ENCODE measurements around the gene CHN2.
"Not testable (repeated sequence)": the region's sequence is repeated elsewhere in the genome, so short reads cannot be mapped to it uniquely, and the experiment has no call there.

CHN2 gene

GRCh38 chr7:29516491-29516890, 321.9 kb downstream of the CHN2 start:
- DNase-seq: no peak

GRCh38 chr7:29518616-29519015, 324.0 kb downstream of the CHN2 start:
- DNase-seq: no peak

DNA sequence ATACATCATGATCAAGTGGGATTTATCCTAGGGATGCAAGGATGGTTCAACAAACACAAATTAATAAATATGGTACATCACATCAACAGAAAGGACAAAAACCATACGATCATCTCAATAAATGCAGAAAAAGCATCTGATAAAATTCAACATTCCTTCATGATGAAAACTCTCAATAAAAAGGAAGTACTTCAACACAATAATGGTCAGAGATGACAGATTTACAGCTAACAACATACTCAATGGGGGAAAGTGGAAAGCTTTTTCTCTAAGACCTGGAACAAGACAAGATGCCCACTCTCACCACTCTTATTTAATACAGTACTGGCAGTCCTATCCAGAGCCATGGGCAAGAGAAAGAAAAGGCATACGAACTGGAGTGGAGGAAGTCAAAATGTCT, 329.2 kb downstream of the CHN2 start:
- no peak for DNase-seq

DNA sequence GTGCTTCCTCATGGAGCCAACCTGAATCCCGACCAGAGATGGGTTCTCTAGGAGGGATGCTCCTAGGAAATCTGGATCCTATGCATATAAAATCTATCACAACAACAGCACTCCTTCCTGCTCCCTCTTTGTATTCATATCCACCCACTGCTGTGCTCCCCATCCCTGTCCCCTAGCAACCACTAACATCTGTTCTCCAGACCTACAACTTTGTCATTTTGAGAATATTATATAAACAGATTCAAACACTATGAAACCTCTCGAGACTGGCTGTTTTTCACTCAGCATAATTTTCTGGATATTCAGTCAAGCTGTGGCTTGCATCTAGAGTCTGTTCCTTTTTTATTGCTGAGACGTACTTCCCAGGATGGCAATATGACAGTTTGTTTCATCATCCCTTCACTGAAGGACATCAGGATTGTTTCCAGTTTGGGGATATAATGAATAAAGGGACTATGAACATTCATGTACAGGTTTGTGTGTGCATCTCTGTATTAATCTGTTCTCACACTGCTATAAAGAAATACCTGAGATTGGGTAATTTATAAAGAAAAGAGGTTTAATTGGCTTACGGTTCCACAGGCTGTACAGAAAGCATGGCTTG, 333.0 kb downstream of the CHN2 start:
- DNase-seq: no peak

DNA sequence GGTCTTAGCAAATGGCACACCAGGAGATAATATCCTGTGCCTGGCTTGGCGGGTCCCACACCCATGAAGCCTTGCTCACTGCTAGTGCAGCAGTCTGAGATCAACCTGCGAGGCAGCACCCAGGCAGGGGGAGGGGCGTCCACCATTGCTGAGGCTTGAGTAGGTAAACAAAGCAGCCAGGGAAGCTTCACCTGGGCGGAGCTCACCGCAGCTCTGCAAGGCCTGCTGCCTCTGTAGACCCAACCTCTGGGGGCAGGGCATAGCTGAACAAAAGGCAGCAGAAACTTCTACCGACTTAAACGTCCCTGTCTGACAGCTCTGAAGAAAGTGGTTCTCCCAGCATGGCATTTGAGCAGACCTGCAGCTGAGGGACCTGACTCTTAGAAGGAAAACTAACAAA, 334.0 kb downstream of the CHN2 start:
- not testable (repeated sequence) for DNase-seq
